GM12872 (cell line): ENCODE measurements around the gene NPR3.

Experiments
- CTCF ChIP-seq: IDR thresholded peaks from 3 replicates; pipeline ENCODE4 v1.5.1; 2011; ENCODE audit warnings: low read depth, mild to moderate bottlenecking, low read length, moderate library complexity; ENCODE audit not compliant: insufficient read depth

NPR3 gene

GRCh38 chr5:32712481-32713360 is 1.6 kb downstream of the NPR3 start:
- TF ChIP-seq CTCF: no peak

DNA sequence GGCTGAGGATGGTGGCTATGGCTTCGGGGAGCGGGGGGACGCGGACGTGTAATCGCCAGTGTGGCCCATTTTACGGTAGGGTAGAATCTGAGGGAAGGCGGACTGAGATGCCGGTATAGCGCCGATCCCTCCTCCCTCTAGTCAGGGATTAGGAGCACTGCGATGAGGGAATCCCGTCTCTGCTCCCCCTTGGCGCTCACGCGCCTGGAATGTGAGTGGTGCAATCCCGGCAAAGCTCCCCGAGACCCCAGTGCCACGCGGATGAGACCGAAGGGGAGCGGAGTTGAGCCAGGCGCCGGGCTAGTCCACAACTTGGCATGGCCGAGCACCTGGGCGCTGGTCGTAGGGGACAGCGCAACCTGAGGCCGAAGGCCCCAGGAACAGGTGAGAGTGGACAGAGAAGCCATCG is 2.2 kb downstream of the NPR3 start:
- TF ChIP-seq CTCF: no peak

DNA sequence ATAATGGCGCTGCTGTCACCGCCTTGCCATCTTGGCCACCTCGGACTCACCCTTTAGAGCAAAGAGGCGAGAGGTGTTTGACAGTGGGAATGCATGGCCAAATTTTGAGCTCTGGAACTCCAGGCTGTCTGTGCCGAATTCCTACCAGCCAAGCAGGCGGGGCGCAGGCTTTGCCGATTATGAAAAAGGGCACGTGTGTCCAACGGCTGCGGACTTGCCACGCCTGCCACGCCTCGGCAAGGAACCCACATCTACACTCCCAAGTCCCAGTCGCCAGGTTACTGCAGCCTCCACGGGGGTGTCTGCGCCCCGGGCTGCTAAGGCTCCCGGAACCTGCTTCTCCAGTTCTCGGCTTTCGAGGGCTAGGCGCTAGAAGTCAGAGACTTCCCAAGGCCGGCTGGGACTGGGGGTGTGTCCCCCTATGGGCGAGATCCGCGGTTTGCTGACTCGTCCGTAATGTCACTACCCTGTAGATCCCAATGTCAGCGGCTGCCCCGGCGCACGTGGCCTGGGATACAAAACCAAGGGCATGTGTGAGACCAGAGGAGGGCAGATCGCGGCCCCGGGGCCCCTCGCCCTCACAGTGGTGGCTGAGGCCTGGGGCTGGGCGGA is 2.8 kb downstream of the NPR3 start:
- TF ChIP-seq CTCF: no peak

GRCh38 chr5:32714836-32715235 is 3.7 kb downstream of the NPR3 start:
- no peak for TF ChIP-seq CTCF

DNA sequence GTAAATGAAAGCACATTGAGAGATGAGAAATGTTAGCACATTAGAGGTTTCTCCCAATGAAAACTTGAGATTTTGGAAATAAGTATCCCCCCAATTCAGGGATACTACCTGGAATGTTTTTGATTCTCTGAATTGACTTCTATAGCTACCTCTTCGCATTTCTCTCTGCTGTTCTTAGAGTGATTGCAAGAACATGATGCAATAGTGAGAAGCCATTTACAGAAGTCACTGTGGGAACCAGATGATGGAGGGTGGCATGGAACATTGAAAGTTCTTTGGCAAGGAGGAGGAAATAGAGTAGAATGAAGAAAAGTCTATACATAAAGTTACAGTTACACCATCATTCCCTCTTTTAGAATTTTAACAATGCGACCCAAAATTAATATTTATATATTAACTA is 9.2 kb downstream of the NPR3 start:
- no peak for TF ChIP-seq CTCF

GRCh38 chr5:32721626-32722025 is 10.5 kb downstream of the NPR3 start:
- no peak for TF ChIP-seq CTCF

- TF ChIP-seq CTCF: no peak
These were observed 11.8 kb downstream of the NPR3 start for GRCh38 chr5:32722957-32723356.
